GM19455 (cell line): ENCODE results near the gene CTNNA3.

Experiments
- ATAC-seq: cut with Tn5 transposase; IDR thresholded peaks from one replicate; pipeline ENCODE4 v1.9.1; 2021; ENCODE audit not compliant: unreplicated experiment

CTNNA3 gene

GRCh38 chr10:66192162-66192831 is 1503.7 kb downstream of the CTNNA3 start:
- no peak for ATAC-seq

GRCh38 chr10:66190413-66190812 is 1505.6 kb downstream of the CTNNA3 start:
- ATAC-seq: no peak

- ATAC-seq: no peak
Measured at GRCh38 chr10:66189271-66189670, 1506.7 kb downstream of the CTNNA3 start.

GRCh38 chr10:66187053-66187733 is 1508.8 kb downstream of the CTNNA3 start:
- no peak for ATAC-seq

GRCh38 chr10:66183028-66183427 is 1513.0 kb downstream of the CTNNA3 start:
- ATAC-seq: no peak

GRCh38 chr10:66180581-66181318 is 1515.2 kb downstream of the CTNNA3 start:
- ATAC-seq: peak; percentile 95

GRCh38 chr10:66180021-66180420 is 1516.0 kb downstream of the CTNNA3 start:
- no peak for ATAC-seq

- no peak for ATAC-seq
Measured at GRCh38 chr10:66176772-66177171, 1519.2 kb downstream of the CTNNA3 start.

GRCh38 chr10:66167816-66168215 is 1528.2 kb downstream of the CTNNA3 start:
- ATAC-seq: no peak

GRCh38 chr10:66162560-66163143 is 1533.3 kb downstream of the CTNNA3 start:
- ATAC-seq: no peak

GRCh38 chr10:66151346-66151745 is 1544.6 kb downstream of the CTNNA3 start:
- no peak for ATAC-seq

GRCh38 chr10:66148312-66148711 is 1547.7 kb downstream of the CTNNA3 start:
- ATAC-seq: no peak

GRCh38 chr10:66144016-66144415 is 1552.0 kb downstream of the CTNNA3 start:
- ATAC-seq: no peak

GRCh38 chr10:66102756-66103155 is 1593.2 kb downstream of the CTNNA3 start:
- no peak for ATAC-seq

- ATAC-seq: no peak
Measured at GRCh38 chr10:66098595-66099480, 1597.2 kb downstream of the CTNNA3 start.

- ATAC-seq: no peak
Measured at GRCh38 chr10:66095610-66096009, 1600.4 kb downstream of the CTNNA3 start.

GRCh38 chr10:66085906-66086305 is 1610.1 kb downstream of the CTNNA3 start:
- no peak for ATAC-seq

- ATAC-seq: no peak
Measured at GRCh38 chr10:66071907-66072306, 1624.1 kb downstream of the CTNNA3 start.

GRCh38 chr10:66058594-66058993 is 1637.4 kb downstream of the CTNNA3 start:
- no peak for ATAC-seq

- no peak for ATAC-seq
Measured at GRCh38 chr10:66049335-66049734, 1646.7 kb downstream of the CTNNA3 start.

- no peak for ATAC-seq
Measured at GRCh38 chr10:66045859-66046258, 1650.1 kb downstream of the CTNNA3 start.
